ENCODE measurements around the gene AARS2.
"Not testable (repeated sequence)": the region's sequence is repeated elsewhere in the genome, so short reads cannot be mapped to it uniquely, and the experiment has no call there.

Gene AARS2

GRCh38 chr6:44328203-44328602 is 15.1 kb upstream of the AARS2 start:
- DNase-seq: not testable (repeated sequence)

GRCh38 chr6:44327760-44328159 is 14.6 kb upstream of the AARS2 start:
- DNase-seq: no peak

- no peak for DNase-seq
These were observed 13.9 kb upstream of the AARS2 start for GRCh38 chr6:44327096-44327495.

- no peak for DNase-seq
These were observed 8.1 kb upstream of the AARS2 start for GRCh38 chr6:44321210-44321609.

- not testable (repeated sequence) for DNase-seq
These were observed 4.0 kb upstream of the AARS2 start for GRCh38 chr6:44317136-44317631.

GRCh38 chr6:44316481-44316880 is 3.3 kb upstream of the AARS2 start:
- no peak for DNase-seq

- DNase-seq: no peak
These were observed 2.8 kb upstream of the AARS2 start for GRCh38 chr6:44315951-44316350.

GRCh38 chr6:44315516-44315915 is 2.4 kb upstream of the AARS2 start:
- no peak for DNase-seq

GRCh38 chr6:44314657-44315056 is 1.5 kb upstream of the AARS2 start:
- not testable (repeated sequence) for DNase-seq

GRCh38 chr6:44311767-44312166 is 1.4 kb downstream of the AARS2 start:
- no peak for DNase-seq

- DNase-seq: no peak
These were observed 1.8 kb downstream of the AARS2 start for GRCh38 chr6:44311304-44311703.

GRCh38 chr6:44310241-44310640 is 2.9 kb downstream of the AARS2 start:
- DNase-seq: no peak

- DNase-seq: no peak
These were observed 3.5 kb downstream of the AARS2 start for GRCh38 chr6:44309631-44310030.

GRCh38 chr6:44309092-44309491 is 4.1 kb downstream of the AARS2 start:
- no peak for DNase-seq

GRCh38 chr6:44307217-44307616 is 5.9 kb downstream of the AARS2 start:
- no peak for DNase-seq

GRCh38 chr6:44306710-44307109 is 6.4 kb downstream of the AARS2 start:
- DNase-seq: no peak

- DNase-seq: no peak
These were observed 7.9 kb downstream of the AARS2 start for GRCh38 chr6:44305200-44305725.

GRCh38 chr6:44304282-44305199 is 8.6 kb downstream of the AARS2 start:
- peak; percentile 75 for DNase-seq

- DNase-seq: no peak
These were observed 9.3 kb downstream of the AARS2 start for GRCh38 chr6:44303842-44304241.

- no peak for DNase-seq
These were observed 10.3 kb downstream of the AARS2 start for GRCh38 chr6:44302856-44303255.

- no peak for DNase-seq
These were observed 11.2 kb downstream of the AARS2 start for GRCh38 chr6:44301782-44302564.

GRCh38 chr6:44301106-44301505 is 12.0 kb downstream of the AARS2 start:
- no peak for DNase-seq

- no peak for DNase-seq
These were observed 12.8 kb downstream of the AARS2 start for GRCh38 chr6:44300292-44300823.
